IMR-90 (cell line): ENCODE results near the gene PLEKHJ1. TPM values are rescaled to one million over a fixed set of nuclear protein-coding genes. Genes with fewer than 3 reads are reported as not detected.
A peak's percentile ranks its signal among the peaks of the same experiment; 100 is the strongest.

ENCODE experiments used
- ATAC-seq: fragments of 200-7000 bp; cut with Tn5 transposase; 2 replicates; pipeline ENCODE4 v1.9.1; 2020; ENCODE audit warnings: low read depth, mild to moderate bottlenecking, moderate library complexity
- Bru-seq: library from RNA; stranded (reverse); fragments of 400-500 nt; gene quantifications from one replicate; lab custom pipeline; 2021; lab: Mats Ljungman, UMichigan
- BruChase-seq, 2 experiments: library from RNA; stranded (reverse); fragments of 400-500 nt; gene quantifications; one replicate each; lab custom pipeline; 2021; lab: Mats Ljungman, UMichigan
- BruUV-seq: library from RNA; stranded (reverse); fragments of 400-500 nt; replicated peaks from 2 replicates; lab custom pipeline; 2021; lab: Mats Ljungman, UMichigan
- CTCF ChIA-PET: fragments of 300-600 bp; formaldehyde crosslinking; extraction: SDS; loops from one replicate; lab custom pipeline; 2021; ENCODE audit warnings: antibody characterized with exemption; lab: Yijun Ruan, JAX
- POLR2A ChIA-PET: fragments of 300-600 bp; sonication (Branson Sonifier 250); formaldehyde crosslinking; loops from one replicate; lab custom pipeline; 2022; ENCODE audit warnings: antibody characterized with exemption; ENCODE audit not compliant: unreplicated experiment; lab: Charles Lee
- DNase-seq: peaks from one replicate; pipeline ENCODE4 v3.0.0; 2013
- H2AFZ ChIP-seq: replicated peaks from 2 replicates; pipeline ENCODE3; 2013; ENCODE audit warnings: low read length, mild to moderate bottlenecking; ENCODE audit not compliant: poor library complexity
- H2AK5ac ChIP-seq: 2 replicates; pipeline ENCODE4 v1.6.1; 2013; ENCODE audit warnings: low read depth, low read length, inconsistent platforms
- H2AK9ac ChIP-seq: replicated peaks from 2 replicates; pipeline ENCODE3; 2013; ENCODE audit warnings: mild to moderate bottlenecking, low read depth, low read length, moderate library complexity; ENCODE audit not compliant: poor library complexity
- H2BK120ac ChIP-seq: 2 replicates; pipeline ENCODE4 v1.6.1; 2013; ENCODE audit warnings: low read depth, low read length, inconsistent platforms
- H2BK15ac ChIP-seq: 3 replicates; pipeline ENCODE4 v1.6.1; 2013; ENCODE audit warnings: low read depth, low read length, inconsistent platforms
- H2BK20ac ChIP-seq: 2 replicates; pipeline ENCODE4 v1.6.1; 2013; ENCODE audit warnings: low read depth, mild to moderate bottlenecking, inconsistent platforms, low read length, moderate library complexity
- H2BK5ac ChIP-seq: 2 replicates; pipeline ENCODE4 v1.6.1; 2013; ENCODE audit warnings: mild to moderate bottlenecking, low read depth, low read length, inconsistent platforms; ENCODE audit not compliant: poor library complexity, severe bottlenecking
- H3K14ac ChIP-seq: replicated peaks from 2 replicates; pipeline ENCODE4 v1.6.1; 2013; ENCODE audit warnings: low read depth, low read length, inconsistent platforms
- H3K18ac ChIP-seq: 2 replicates; pipeline ENCODE4 v1.6.1; 2013; ENCODE audit warnings: low read depth, low read length, control low read depth
- H3K23ac ChIP-seq: 2 replicates; pipeline ENCODE4 v1.6.1; 2013; ENCODE audit warnings: low read depth, low read length, inconsistent platforms
- H3K27ac ChIP-seq: 2 replicates; pipeline ENCODE4 v1.5.1; 2013; ENCODE audit warnings: mild to moderate bottlenecking, control low read depth, low read length; ENCODE audit not compliant: insufficient read depth
- H3K27me3 ChIP-seq: 2 replicates; pipeline ENCODE4 v1.6.1; 2013; ENCODE audit warnings: low read length; ENCODE audit not compliant: control insufficient read depth, insufficient read depth
- H3K36me3 ChIP-seq: 2 replicates; pipeline ENCODE4 v1.6.1; 2013; ENCODE audit warnings: low read length, mixed read lengths; ENCODE audit not compliant: control insufficient read depth, insufficient read depth
- H3K4ac ChIP-seq: 2 replicates; pipeline ENCODE4 v1.6.1; 2013; ENCODE audit warnings: low read depth, low read length, inconsistent platforms
- H3K4me1 ChIP-seq: 2 replicates; pipeline ENCODE4 v1.6.1; 2013; ENCODE audit warnings: low read length, mixed read lengths; ENCODE audit not compliant: control insufficient read depth, insufficient read depth
- H3K4me2 ChIP-seq: 2 replicates; pipeline ENCODE4 v1.6.1; 2013; ENCODE audit warnings: low read depth, mild to moderate bottlenecking, control low read depth, low read length, moderate library complexity
- H3K4me3 ChIP-seq: 2 replicates; pipeline ENCODE4 v1.5.1; 2013; ENCODE audit warnings: low read depth, mild to moderate bottlenecking, control low read depth, low read length, moderate library complexity; ENCODE audit not compliant: insufficient read depth
- H3K56ac ChIP-seq: 2 replicates; pipeline ENCODE4 v1.6.1; 2013; ENCODE audit warnings: low read length, inconsistent platforms; ENCODE audit not compliant: insufficient read depth; ENCODE audit errors: extremely low read depth
- H3K79me1 ChIP-seq, 2 experiments: 2 replicates each; pipeline ENCODE4 v1.6.1; 2013; ENCODE audit warnings: low read length in 2 of 2, inconsistent platforms in 1 of 2, low read depth in 1 of 2
- H3K9ac ChIP-seq: 2 replicates; pipeline ENCODE4 v1.6.1; 2013; ENCODE audit warnings: low read depth, low read length, control low read depth
- H3K9me1 ChIP-seq: 2 replicates; pipeline ENCODE4 v1.6.1; 2013; ENCODE audit warnings: low read length, inconsistent platforms; ENCODE audit not compliant: insufficient read depth
- H3K9me3 ChIP-seq: 2 replicates; pipeline ENCODE4 v1.6.1; 2013; ENCODE audit warnings: low read length; ENCODE audit not compliant: control insufficient read depth, insufficient read depth
- H4K20me1 ChIP-seq: 2 replicates; pipeline ENCODE4 v1.6.1; 2013; ENCODE audit warnings: low read length, inconsistent platforms; ENCODE audit not compliant: insufficient read depth
- H4K5ac ChIP-seq: 2 replicates; pipeline ENCODE4 v1.6.1; 2013; ENCODE audit warnings: mild to moderate bottlenecking, low read depth, low read length, control low read depth
- H4K8ac ChIP-seq, 2 experiments: 2 replicates each; pipeline ENCODE4 v1.6.1; 2013; ENCODE audit warnings: low read depth in 2 of 2, low read length in 2 of 2, control low read depth in 1 of 2, inconsistent platforms in 1 of 2
- H4K91ac ChIP-seq: 2 replicates; pipeline ENCODE4 v1.6.1; 2013; ENCODE audit warnings: low read depth, low read length, inconsistent platforms; ENCODE audit not compliant: insufficient read depth
- BHLHE40 ChIP-seq: fragments of 150-350 bp; IDR thresholded peaks from 2 replicates; pipeline ENCODE4 v1.6.1; 2016; ENCODE audit warnings: mild to moderate bottlenecking, low read depth, low read length
- CEBPB ChIP-seq: IDR thresholded peaks from 2 replicates; pipeline ENCODE4 v1.6.1; 2012; ENCODE audit warnings: low read depth, low read length, improper control_type of control experiment
- CTCF ChIP-seq: conservative IDR thresholded peaks from 2 replicates; pipeline ENCODE4 v1.5.1; 2012; ENCODE audit warnings: mild to moderate bottlenecking, low read depth, low read length, improper control_type of control experiment
- ELK1 ChIP-seq: fragments of 150-350 bp; IDR thresholded peaks from 2 replicates; pipeline ENCODE4 v1.6.1; 2016; ENCODE audit warnings: low read depth, mild to moderate bottlenecking, low read length, moderate library complexity, borderline replicate concordance
- MAFK ChIP-seq: IDR thresholded peaks from 2 replicates; pipeline ENCODE4 v1.6.1; 2012; ENCODE audit warnings: low read depth, low read length, improper control_type of control experiment
- NFE2L2 ChIP-seq: fragments of 150-350 bp; IDR thresholded peaks from 2 replicates; pipeline ENCODE4 v1.6.1; 2016; ENCODE audit warnings: low read depth, mild to moderate bottlenecking, low read length
- POLR2A ChIP-seq: IDR thresholded peaks from 2 replicates; pipeline ENCODE4 v1.6.1; 2012; ENCODE audit warnings: mild to moderate bottlenecking, low read depth, low read length
- RCOR1 ChIP-seq: IDR thresholded peaks from 2 replicates; pipeline ENCODE4 v1.6.1; 2012; ENCODE audit warnings: mild to moderate bottlenecking, low read length, improper control_type of control experiment; ENCODE audit not compliant: insufficient replicate concordance
- RFX5 ChIP-seq: IDR thresholded peaks from 2 replicates; pipeline ENCODE4 v1.8.0; 2012; ENCODE audit warnings: low read depth, mild to moderate bottlenecking, low read length, moderate library complexity
- SMC3 ChIP-seq: fragments of 150-350 bp; IDR thresholded peaks from 2 replicates; pipeline ENCODE4 v1.6.1; 2016; ENCODE audit warnings: low read depth, mild to moderate bottlenecking, antibody characterized with exemption, low read length, moderate library complexity
- USF2 ChIP-seq: fragments of 150-350 bp; IDR thresholded peaks from 2 replicates; pipeline ENCODE4 v1.6.1; 2017; ENCODE audit warnings: mild to moderate bottlenecking, antibody characterized with exemption, low read length, low read depth
- WGBS, 2 experiments: methylation state at CpG; one replicate each; pipeline versions ENCODE4 v1.1.5 to v1.1.7; 2013; ENCODE audit warnings: missing lambda C conversion rate in 2 of 2; ENCODE audit not compliant: insufficient read length in 1 of 2; ENCODE audit errors: extremely low coverage in 2 of 2; 5-methylcytosine and 5-hydroxymethylcytosine counted together
- dilution Hi-C: fragments of 300-500 bp; cut with HindIII; formaldehyde crosslinking; loops from one replicate; pipeline ENCODE4 v1.14.3; 2018; ENCODE audit warnings: low sequenced_read_pairs; ENCODE audit not compliant: unreplicated experiment
- in situ Hi-C: fragments of 300-500 bp; cut with MboI; formaldehyde crosslinking; loops from 3 replicates; pipeline ENCODE4 v1.14.3; 2019; ENCODE audit warnings: low sequenced_read_pairs, inconsistent platforms, mixed read lengths
- intact Hi-C: fragments of 100-400 bp; cut with micrococcal nuclease; formaldehyde crosslinking; loops from 2 replicates; pipeline ENCODE4 v1.10.0; 2022
- long read RNA-seq: library from polyadenylated mRNA; unstranded; transcript quantifications from one replicate; pipeline ENCODE4 v2.0.0, GENCODE V29; 2021; ENCODE audit not compliant: unreplicated experiment
- polyA plus RNA-seq, 3 experiments: library from polyadenylated mRNA; depleted of rRNA; stranded (reverse); fragments of >200 nt; gene quantifications; 2 replicates each; pipeline ENCODE4 v1.2.3, GENCODE V29; 2012; ENCODE audit warnings: low replicate concordance in 1 of 3
- total RNA-seq: library from RNA; depleted of rRNA; stranded (reverse); fragments of >200 nt; gene quantifications from 2 replicates; pipeline ENCODE4 v1.2.3, GENCODE V29; 2012; rRNA removed

PLEKHJ1 gene
- total RNA-seq (31.7 and 33.1 TPM in 2 replicates), polyA plus RNA-seq (2012; rRNA removed) (62.8 and 69.8 TPM in 2 replicates), Bru-seq, nascent RNA (percentile 59 among the genes with signal in this experiment), BruChase-seq, experiment 1, labeled RNA remaining after a 6-hour chase (percentile 71 among the genes with signal in this experiment), BruChase-seq, experiment 2, labeled RNA remaining after a 2-hour chase (percentile 61 among the genes with signal in this experiment)
- polyA plus RNA-seq (2012; cell fraction: cytosol; rRNA removed) = 88.7 and 101 TPM in 2 replicates
- 146 and 214 TPM in 2 replicates for polyA plus RNA-seq (2012; cell fraction: nucleus; rRNA removed; ENCODE audit: low replicate concordance)
- long read RNA-seq, transcript PLEKHJ1-206 (5 exons, 1,311 nt) = minor isoform, 7 of 86 reads
- long read RNA-seq, transcript PLEKHJ1-201 (6 exons, 1,206 nt) = major isoform, 58 of 86 reads
- long read RNA-seq, partial matches to known transcripts = 3 of 86 reads
- long read RNA-seq, other reads (novel, unspliced or antisense) = 13 of 86 reads

GRCh38 chr19:2236314-2237050, at the start of gene PLEKHJ1, which contains the start of gene SF3A2:
PLEKHJ1 (minus strand) TSS chr19:2236329; CDS start chr19:2236248, 81 bp downstream.
SF3A2 (plus strand) TSS chr19:2236824; CDS start chr19:2243419, 6,595 bp downstream.
- Histone ChIP-seq H2BK20ac (no peak within 1 kb of the TSS), H3K18ac (peak within 1 kb of the TSS; percentile 68), H2BK15ac (peak within 1 kb of the TSS; percentile 55; the same call in 1 of the 3 replicates), H3K4me3 (peak within 1 kb of the TSS; percentile 67), H3K23ac (peak within 1 kb of the TSS; percentile 87), H2AK9ac (peak within 1 kb of the TSS; percentile 90), H4K20me1 (peaks cover 47% of the 10 kb centered on the region), H3K79me1 (peaks cover 0 to 64% of the 10 kb centered on the region in 2 experiments; a peak in 3 of 4 replicates), H3K27me3 (no peaks in the 10 kb centered on the region), H4K5ac (peak within 1 kb of the TSS; percentile 79), H2BK120ac (peak within 1 kb of the TSS; percentile 85), H2AFZ (peak within 1 kb of the TSS; percentile 99), H3K14ac (peak within 1 kb of the TSS; percentile 95), H3K9me1 (peaks cover 13% of the 10 kb centered on the region), H2AK5ac (peak within 1 kb of the TSS; percentile 97), H4K8ac (peak within 1 kb of the TSS; percentile 78 to 99), H3K9ac (peak within 1 kb of the TSS; percentile 84), H3K27ac (peak within 1 kb of the TSS; percentile 93), H4K91ac (peak within 1 kb of the TSS; percentile 89), H3K36me3 (peaks cover 23% of the 10 kb centered on the region), H3K56ac (peak within 1 kb of the TSS; percentile 91), H3K9me3 (no peaks in the 10 kb centered on the region), H3K4ac (peak within 1 kb of the TSS; percentile 96), H3K4me2 (peak within 1 kb of the TSS; percentile 96), H3K4me1 (peaks cover 22% of the 10 kb centered on the region), H2BK5ac (peak within 1 kb of the TSS; percentile 90)
- intact Hi-C loops = loop anchor here (1.0 to 5.0 kb wide), 5 partner anchors 37 to 376 kb away; no protein-coding TSS in a partner anchor
- no TSS peak for BruUV-seq
- ATAC-seq = peak; percentile 82
- in situ Hi-C loops = no loop called here
- WGBS, 2 experiments = 0% methylated on average over 8 of the region's 80 CpGs; no CpG with 5 or more reads in 1 of the 2 experiments
- dilution Hi-C loops = no loop called here
- POLR2A ChIA-PET = no interaction called here
- DNase-seq = peak; percentile 96
- CTCF ChIA-PET = interaction anchor here (0.6 to 0.7 kb wide), 2 partner anchors 55 to 83 kb away, joined by 3 to 4 read pairs; no protein-coding TSS in a partner anchor
- TF ChIP-seq RCOR1 (no peak), NFE2L2 (no peak), ELK1 (no peak), BHLHE40 (peak; percentile 16; the same call in 1 of the 2 replicates), RFX5 (peak; percentile 59), POLR2A (peak; percentile 76), CTCF (peak; percentile 99), SMC3 (peak; percentile 74), USF2 (peak; percentile 24; the same call in 1 of the 2 replicates), CEBPB (peak; percentile 51; the same call in 1 of the 2 replicates), MAFK (no peak)
